GM12878 (cell line): Measurements from ENCODE around the gene ARL9. TPM values are rescaled to one million over a fixed set of nuclear protein-coding genes. Genes with fewer than 3 reads are reported as not detected.

Experiments
- ATAC-seq: fragments of 200-7000 bp; cut with Tn5 transposase; 3 replicates; pipeline ENCODE4 v1.9.1; 2020; ENCODE audit warnings: mild to moderate bottlenecking, moderate library complexity
- BruUV-seq: library from RNA; stranded (reverse); fragments of 400-500 nt; replicated peaks from 2 replicates; lab custom pipeline; 2021; lab: Mats Ljungman, UMichigan
- CTCF ChIA-PET: fragments of 300-600 bp; sonication (Branson Sonifier 250); formaldehyde crosslinking; extraction: SDS; loops from one replicate; lab custom pipeline; 2021; ENCODE audit warnings: inconsistent platforms; lab: Yijun Ruan, JAX
- POLR2A ChIA-PET: fragments of 350-600 bp; formaldehyde crosslinking; extraction: SDS; loops from one replicate; lab custom pipeline; 2021; ENCODE audit warnings: inconsistent platforms; lab: Charles Lee
- RAD21 ChIA-PET: fragments of 300-600 bp; sonication (Branson Sonifier 250); formaldehyde crosslinking; loops from one replicate; lab custom pipeline; 2023; ENCODE audit warnings: antibody characterized with exemption; ENCODE audit not compliant: unreplicated experiment; lab: Charles Lee
- SMC1A ChIA-PET: fragments of 300-600 bp; sonication (Branson Sonifier 250); formaldehyde crosslinking; loops from one replicate; lab custom pipeline; 2023; ENCODE audit not compliant: unreplicated experiment, uncharacterized antibody; lab: Charles Lee
- DNase-seq: peaks from one replicate; pipeline ENCODE4 v3.0.0-alpha.2; 2011; ENCODE audit warnings: low read depth, low spot score
- FAIRE-seq: peaks from 3 replicates; lab custom pipeline; 2011; peaks lifted over from hg19 to GRCh38; lab: Jason Lieb, UNC
- H2AFZ ChIP-seq: 2 replicates; pipeline ENCODE4 v1.6.0; 2011; ENCODE audit warnings: low read depth, low read length, control low read depth; ENCODE audit not compliant: control insufficient read depth
- H3K27ac ChIP-seq: 2 replicates; pipeline ENCODE4 v1.5.1; 2011; ENCODE audit warnings: control low read depth; ENCODE audit not compliant: control insufficient read depth, insufficient read depth
- H3K27me3 ChIP-seq, 2 experiments: replicated peaks in 1 of 2; 2 replicates each; pipeline versions ENCODE4 v1.6.0 to v1.6.1; 2011; ENCODE audit warnings: low read length in 1 of 2; ENCODE audit not compliant: control insufficient read depth in 2 of 2, insufficient read depth in 2 of 2
- H3K36me3 ChIP-seq, 2 experiments: 2 replicates each; pipeline ENCODE4 v1.5.1; 2011; ENCODE audit warnings: low read length in 1 of 2; ENCODE audit not compliant: control insufficient read depth in 2 of 2, insufficient read depth in 2 of 2
- H3K4me1 ChIP-seq: 2 replicates; pipeline ENCODE4 v1.6.1; 2011; ENCODE audit warnings: mild to moderate bottlenecking, low read length, moderate library complexity, mixed read lengths; ENCODE audit not compliant: control insufficient read depth, insufficient read depth
- H3K4me2 ChIP-seq: 2 replicates; pipeline ENCODE4 v1.6.0; 2011; ENCODE audit warnings: control low read depth; ENCODE audit not compliant: control insufficient read depth, insufficient read depth
- H3K4me3 ChIP-seq: fragments of 200-600 bp; sonication (generic); 2 replicates; pipeline ENCODE4 v1.5.1; 2016
- H3K79me2 ChIP-seq: 2 replicates; pipeline ENCODE4 v1.6.0; 2011; ENCODE audit warnings: low read length; ENCODE audit not compliant: control insufficient read depth, insufficient read depth
- H3K9ac ChIP-seq: 2 replicates; pipeline ENCODE4 v1.8.0; 2011; ENCODE audit warnings: low read length, control low read depth, mixed read lengths; ENCODE audit not compliant: control insufficient read depth, insufficient read depth
- H3K9me3 ChIP-seq: replicated peaks from 3 replicates; pipeline ENCODE4 v1.5.1; 2011; ENCODE audit warnings: mild to moderate bottlenecking, low read length; ENCODE audit not compliant: control insufficient read depth, insufficient read depth
- H4K20me1 ChIP-seq: 2 replicates; pipeline ENCODE4 v1.6.0; 2011; ENCODE audit not compliant: control insufficient read depth, insufficient read depth
- IRF4 ChIP-seq: IDR thresholded peaks from 2 replicates; pipeline ENCODE4 v1.6.1; 2011; ENCODE audit warnings: low read depth, low read length
- NFYB ChIP-seq: IDR thresholded peaks from 2 replicates; pipeline ENCODE4 v1.6.1; 2011; ENCODE audit warnings: low read depth, mild to moderate bottlenecking, low read length, improper control_type of control experiment, moderate library complexity; ENCODE audit not compliant: insufficient read depth
- PML ChIP-seq: IDR thresholded peaks from 2 replicates; pipeline ENCODE4 v1.6.1; 2012; ENCODE audit warnings: low read length, inconsistent platforms
- RAD51 ChIP-seq: fragments of 450-650 bp; IDR thresholded peaks from 2 replicates; pipeline ENCODE4 v1.6.1; 2016; ENCODE audit warnings: moderate library complexity, mild to moderate bottlenecking, inconsistent platforms
- RB1 ChIP-seq: fragments of 450-650 bp; formaldehyde crosslinking; IDR thresholded peaks from 2 replicates; pipeline ENCODE4 v1.6.1; 2017; ENCODE audit warnings: mild to moderate bottlenecking, borderline replicate concordance
- RCOR1 ChIP-seq: conservative IDR thresholded peaks from 2 replicates; pipeline ENCODE4 v1.6.1; 2012; ENCODE audit warnings: low read depth, low read length, improper control_type of control experiment
- RFX5 ChIP-seq: IDR thresholded peaks from 2 replicates; pipeline ENCODE4 v1.6.1; 2011; ENCODE audit warnings: low read depth, low read length, improper control_type of control experiment
- SPI1 ChIP-seq: IDR thresholded peaks from 2 replicates; pipeline ENCODE4 v1.6.1; 2011; ENCODE audit warnings: low read depth, mild to moderate bottlenecking, low read length, moderate library complexity, borderline replicate concordance; ENCODE audit not compliant: insufficient read depth
- TAF1 ChIP-seq: IDR thresholded peaks from 2 replicates; pipeline ENCODE4 v1.6.1; 2011; ENCODE audit warnings: mild to moderate bottlenecking, low read depth, low read length, borderline replicate concordance
- ZNF24 ChIP-seq: fragments of 450-650 bp; IDR thresholded peaks from 2 replicates; pipeline ENCODE4 v1.6.1; 2017; ENCODE audit warnings: antibody characterized with exemption, mild to moderate bottlenecking
- ZNF274 ChIP-seq: IDR thresholded peaks from one replicate; pipeline ENCODE4 v1.8.0; 2011; ENCODE audit not compliant: insufficient read length, insufficient read depth
- ZSCAN29 ChIP-seq: fragments of 450-650 bp; IDR thresholded peaks from 2 replicates; pipeline ENCODE4 v1.6.1; 2017; ENCODE audit warnings: mild to moderate bottlenecking, moderate library complexity
- WGBS: methylation state at CpG from one replicate; pipeline ENCODE4 v1.1.6; 2016; ENCODE audit warnings: low lambda C conversion rate; ENCODE audit not compliant: insufficient replicate concordance, insufficient coverage; ENCODE audit errors: missing lambda C conversion rate; 5-methylcytosine and 5-hydroxymethylcytosine counted together
- in situ Hi-C: fragments of 300-500 bp; cut with MboI; formaldehyde crosslinking; loops from 9 replicates; pipeline ENCODE4 v1.14.3; 2018; ENCODE audit warnings: mixed read lengths
- intact Hi-C: fragments of 100-400 bp; cut with micrococcal nuclease; formaldehyde crosslinking; loops from one replicate; pipeline ENCODE4 v1.14.2; 2022; ENCODE audit not compliant: unreplicated experiment
- polyA plus RNA-seq, 11 experiments: library from polyadenylated mRNA; depleted of rRNA in 4 of 11; unstranded in 6 of 11; stranded (reverse) in 5 of 11; fragments of >200 nt; fragmentation: Nextera tagmentation in 4 of 11; fragmentation: Illumina TruSeq in 1 of 11; extraction: Ambion mirVana in 4 of 11; extraction: Trizol in 1 of 11; gene quantifications; 1 replicate in 1 of 11; 2 replicates in 10 of 11; pipeline versions ENCODE4 v1.2.1 to v1.2.3, GENCODE V29; 2011 to 2016; ENCODE audit warnings: inconsistent platforms in 2 of 11, missing spikeins in 2 of 11, low read depth in 1 of 11
- total RNA-seq, 4 experiments: library from RNA; depleted of rRNA in 3 of 4; stranded (reverse); fragments of >200 nt in 3 of 4; fragmentation: Illumina TruSeq in 1 of 4; extraction: Trizol in 1 of 4; gene quantifications; 2 replicates each; pipeline versions ENCODE4 v1.2.1 to v1.2.3, GENCODE V29; 2013 to 2021
- TF ChIP-seq, protein P1 (sequence below): fragments of 450-650 bp; IDR thresholded peaks from 2 replicates; pipeline ENCODE4 v1.6.1; 2017; ENCODE audit warnings: mild to moderate bottlenecking, moderate library complexity
- TF ChIP-seq, protein P2 (sequence below): IDR thresholded peaks from 2 replicates; pipeline ENCODE4 v1.6.1; 2011; ENCODE audit warnings: low read depth, mild to moderate bottlenecking, low read length, moderate library complexity, borderline replicate concordance; ENCODE audit errors: extremely low read depth
- TF ChIP-seq, protein P3 (sequence below): IDR thresholded peaks from 2 replicates; pipeline ENCODE4 v1.6.1; 2012; ENCODE audit warnings: low read depth, low read length, improper control_type of control experiment

The ARL9 gene
- total and polyA plus RNA-seq, 10 of the 15 experiments (the other 5 are each of a cell fraction or from before 2014, with no cell fraction given) = not detected

DNA sequence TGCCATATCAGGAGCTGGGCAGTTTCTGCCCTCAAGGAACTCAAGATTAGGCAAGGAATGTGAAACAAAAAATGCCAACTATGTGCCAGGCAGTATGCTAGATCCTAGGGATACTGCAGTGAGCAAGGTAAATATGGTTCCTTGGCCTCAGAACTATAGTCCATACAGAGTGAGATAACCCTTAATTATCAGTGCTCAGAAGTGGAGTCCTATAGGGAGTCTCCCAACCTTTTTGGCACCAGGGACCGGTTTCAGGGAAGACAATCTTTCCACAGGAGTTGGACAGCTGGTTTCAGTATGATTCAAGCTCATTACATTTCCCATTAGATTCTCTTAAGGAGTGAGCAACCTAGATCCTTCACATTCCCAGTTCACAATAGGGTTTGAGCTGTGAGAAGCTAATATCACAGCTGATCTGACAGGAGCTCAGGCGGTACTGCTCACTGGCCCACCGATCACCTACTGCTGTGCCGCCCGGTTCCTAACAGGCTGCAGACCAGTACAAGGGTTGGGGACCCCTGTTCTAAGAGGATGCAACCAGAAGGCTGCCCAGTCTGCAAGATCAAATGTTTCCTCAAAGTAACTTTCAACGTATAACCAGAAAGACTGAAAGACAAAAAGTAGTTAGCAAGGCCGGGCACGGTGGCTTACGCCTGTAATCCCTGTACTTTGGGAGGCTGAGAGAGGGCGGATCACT, 39.8 kb upstream of the ARL9 start:
- CTCF ChIA-PET = interaction anchor here (1.2 to 1.6 kb wide), 5 partner anchors 20 to 518 kb away, joined by 3 to 7 read pairs (median 4); partner anchors contain the start of genes PAICS and PPAT
- TF ChIP-seq RFX5 (no peak), RB1 (no peak), ZNF24 (no peak), TAF1 (no peak), ZSCAN29 (no peak), IRF4 (no peak), RCOR1 (no peak), RAD51 (no peak), SPI1 (no peak), PML (no peak), ZNF274 (no peak), NFYB (no peak)
- TF ChIP-seq, protein P1, sequence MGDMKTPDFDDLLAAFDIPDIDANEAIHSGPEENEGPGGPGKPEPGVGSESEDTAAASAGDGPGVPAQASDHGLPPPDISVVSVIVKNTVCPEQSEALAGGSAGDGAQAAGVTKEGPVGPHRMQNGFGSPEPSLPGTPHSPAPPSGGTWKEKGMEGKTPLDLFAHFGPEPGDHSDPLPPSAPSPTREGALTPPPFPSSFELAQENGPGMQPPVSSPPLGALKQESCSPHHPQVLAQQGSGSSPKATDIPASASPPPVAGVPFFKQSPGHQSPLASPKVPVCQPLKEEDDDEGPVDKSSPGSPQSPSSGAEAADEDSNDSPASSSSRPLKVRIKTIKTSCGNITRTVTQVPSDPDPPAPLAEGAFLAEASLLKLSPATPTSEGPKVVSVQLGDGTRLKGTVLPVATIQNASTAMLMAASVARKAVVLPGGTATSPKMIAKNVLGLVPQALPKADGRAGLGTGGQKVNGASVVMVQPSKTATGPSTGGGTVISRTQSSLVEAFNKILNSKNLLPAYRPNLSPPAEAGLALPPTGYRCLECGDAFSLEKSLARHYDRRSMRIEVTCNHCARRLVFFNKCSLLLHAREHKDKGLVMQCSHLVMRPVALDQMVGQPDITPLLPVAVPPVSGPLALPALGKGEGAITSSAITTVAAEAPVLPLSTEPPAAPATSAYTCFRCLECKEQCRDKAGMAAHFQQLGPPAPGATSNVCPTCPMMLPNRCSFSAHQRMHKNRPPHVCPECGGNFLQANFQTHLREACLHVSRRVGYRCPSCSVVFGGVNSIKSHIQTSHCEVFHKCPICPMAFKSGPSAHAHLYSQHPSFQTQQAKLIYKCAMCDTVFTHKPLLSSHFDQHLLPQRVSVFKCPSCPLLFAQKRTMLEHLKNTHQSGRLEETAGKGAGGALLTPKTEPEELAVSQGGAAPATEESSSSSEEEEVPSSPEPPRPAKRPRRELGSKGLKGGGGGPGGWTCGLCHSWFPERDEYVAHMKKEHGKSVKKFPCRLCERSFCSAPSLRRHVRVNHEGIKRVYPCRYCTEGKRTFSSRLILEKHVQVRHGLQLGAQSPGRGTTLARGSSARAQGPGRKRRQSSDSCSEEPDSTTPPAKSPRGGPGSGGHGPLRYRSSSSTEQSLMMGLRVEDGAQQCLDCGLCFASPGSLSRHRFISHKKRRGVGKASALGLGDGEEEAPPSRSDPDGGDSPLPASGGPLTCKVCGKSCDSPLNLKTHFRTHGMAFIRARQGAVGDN = no peak
- TF ChIP-seq, protein P2, sequence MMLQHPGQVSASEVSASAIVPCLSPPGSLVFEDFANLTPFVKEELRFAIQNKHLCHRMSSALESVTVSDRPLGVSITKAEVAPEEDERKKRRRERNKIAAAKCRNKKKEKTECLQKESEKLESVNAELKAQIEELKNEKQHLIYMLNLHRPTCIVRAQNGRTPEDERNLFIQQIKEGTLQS = no peak
- TF ChIP-seq, protein P3, sequence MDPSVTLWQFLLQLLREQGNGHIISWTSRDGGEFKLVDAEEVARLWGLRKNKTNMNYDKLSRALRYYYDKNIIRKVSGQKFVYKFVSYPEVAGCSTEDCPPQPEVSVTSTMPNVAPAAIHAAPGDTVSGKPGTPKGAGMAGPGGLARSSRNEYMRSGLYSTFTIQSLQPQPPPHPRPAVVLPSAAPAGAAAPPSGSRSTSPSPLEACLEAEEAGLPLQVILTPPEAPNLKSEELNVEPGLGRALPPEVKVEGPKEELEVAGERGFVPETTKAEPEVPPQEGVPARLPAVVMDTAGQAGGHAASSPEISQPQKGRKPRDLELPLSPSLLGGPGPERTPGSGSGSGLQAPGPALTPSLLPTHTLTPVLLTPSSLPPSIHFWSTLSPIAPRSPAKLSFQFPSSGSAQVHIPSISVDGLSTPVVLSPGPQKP = no peak
- TF ChIP-seq, all 136 proteins: peak for 0
- ChIA-PET SMC1A (interaction anchor here (0.6 to 3.2 kb wide), 7 partner anchors 15 to 512 kb away, joined by 3 to 19 read pairs (median 3); no protein-coding TSS in a partner anchor), RAD21 (interaction anchor here (0.8 to 2.6 kb wide), 3 partner anchors 27 to 442 kb away, joined by 3 to 19 read pairs (median 8); partner anchors contain the start of genes PAICS, PPAT and REST), POLR2A (interaction anchor here (0.5 to 1.9 kb wide), 9 partner anchors 15 to 512 kb away, joined by 3 to 15 read pairs (median 4); partner anchors contain the start of genes AASDH, NOA1, PAICS and PPAT)
- in situ Hi-C loops (no loop called here), intact Hi-C loops (loop anchor here (2.0 kb wide), 1 partner anchor 29 kb away; the partner anchor contains the start of gene PAICS)
- Histone ChIP-seq H3K4me3 (peak overlapping the region; percentile 89), H3K4me2 (peak overlapping the region; percentile 97), H3K79me2 (peaks cover 59% of the 10 kb centered on the region), H2AFZ (no peak overlapping the region), H3K27me3 (no peaks in the 10 kb centered on the region), H4K20me1 (no peaks in the 10 kb centered on the region), H3K9me3 (no peaks in the 10 kb centered on the region), H3K9ac (peak overlapping the region; percentile 79; the same call in 1 of the 2 replicates), H3K4me1 (peaks cover 7% of the 10 kb centered on the region; the same call in 1 of the 2 replicates), H3K36me3 (peaks cover 0 to 6% of the 10 kb centered on the region in 2 experiments), H3K27ac (no peak overlapping the region; the same call in 1 of the 2 replicates)
- 80% methylated on average over 10 of the region's 10 CpGs for WGBS
- DNase-seq (no peak), ATAC-seq (no peak), FAIRE-seq (no peak)
- no TSS peak for BruUV-seq
